HEK293T (cell line): ENCODE data around the gene TMED4.

ENCODE experiments used
- BHLHE40 ChIP-seq: fragments of 450-650 bp; IDR thresholded peaks from 2 replicates; pipeline ENCODE4 v1.6.1; 2016; ENCODE audit warnings: mild to moderate bottlenecking, moderate library complexity, borderline replicate concordance
- FOXK2 ChIP-seq: fragments of 450-650 bp; IDR thresholded peaks from 2 replicates; pipeline ENCODE4 v1.6.1; 2016; ENCODE audit warnings: mild to moderate bottlenecking
- L3MBTL2 ChIP-seq: fragments of 450-650 bp; conservative IDR thresholded peaks from 2 replicates; pipeline ENCODE4 v1.6.1; 2016; ENCODE audit warnings: mild to moderate bottlenecking
- PKNOX1 ChIP-seq: fragments of 450-650 bp; IDR thresholded peaks from 2 replicates; pipeline ENCODE4 v1.6.1; 2016
- SP1 ChIP-seq: fragments of 450-650 bp; IDR thresholded peaks from 2 replicates; pipeline ENCODE4 v1.6.1; 2017
- SUZ12 ChIP-seq: fragments of 450-650 bp; IDR thresholded peaks from 2 replicates; pipeline ENCODE4 v1.6.1; 2016; ENCODE audit warnings: mild to moderate bottlenecking

GRCh38 chr7:44602576-44602910, 20.5 kb upstream of the TMED4 start:
- TF ChIP-seq SUZ12 (no peak), PKNOX1 (no peak), SP1 (no peak), FOXK2 (no peak), L3MBTL2 (no peak), BHLHE40 (no peak)
